Measurements from ENCODE around the gene KLHL25. TPM values are rescaled to one million over a fixed set of nuclear protein-coding genes. Genes with fewer than 3 reads are reported as not detected.

The KLHL25 gene
- total and polyA plus RNA-seq, 4 donors, result 16.6 to 35.6 (median 25.6) TPM

GRCh38 chr15:85762039-85762755, 32.5 kb downstream of the KLHL25 start:
- DNase-seq (ENCODE audit: low read depth in 4 of 6, low spot score in 6 of 6), result no peak
- H3K36me3 ChIP-seq (ENCODE audit: control insufficient read depth, insufficient read depth, low read length), result peaks cover 72% of the 10 kb centered on the region
- H3K4me3 ChIP-seq (ENCODE audit: low read depth, low read length), result no peak overlapping the region
- no peaks in the 10 kb centered on the region for H3K9me3 ChIP-seq (ENCODE audit: control insufficient read depth, insufficient read depth, low read length)
- peak overlapping the region; percentile 71 for H3K27ac ChIP-seq (ENCODE audit: low read depth, low read length)
- WGBS (ENCODE audit: insufficient coverage), result 64% methylated on average over 15 of the region's 15 CpGs
- no peaks in the 10 kb centered on the region for H3K27me3 ChIP-seq (ENCODE audit: control insufficient read depth, insufficient read depth, low read length)
- H3K4me1 ChIP-seq (ENCODE audit: control insufficient read depth, insufficient read depth, low read length), result peaks cover 97% of the 10 kb centered on the region

GRCh38 chr15:85761635-85762034, 33.1 kb downstream of the KLHL25 start:
- Histone ChIP-seq H3K36me3 (ENCODE audit: control insufficient read depth, insufficient read depth, low read length) (peaks cover 77% of the 10 kb centered on the region), H3K4me3 (ENCODE audit: low read depth, low read length) (no peak overlapping the region), H3K4me1 (ENCODE audit: control insufficient read depth, insufficient read depth, low read length) (peaks cover 97% of the 10 kb centered on the region), H3K27me3 (ENCODE audit: control insufficient read depth, insufficient read depth, low read length) (no peaks in the 10 kb centered on the region), H3K9me3 (ENCODE audit: control insufficient read depth, insufficient read depth, low read length) (no peaks in the 10 kb centered on the region), H3K27ac (ENCODE audit: low read depth, low read length) (peak overlapping the region; percentile 71)
- DNase-seq (ENCODE audit: low read depth in 4 of 6, low spot score in 6 of 6), result peak in 1 of 6 donors; percentile 37
- 38% methylated on average over 1 of the region's 9 CpGs for WGBS (ENCODE audit: insufficient coverage)

GRCh38 chr15:85760531-85761371, 34.0 kb downstream of the KLHL25 start:
- peaks cover 86% of the 10 kb centered on the region for H3K36me3 ChIP-seq (ENCODE audit: control insufficient read depth, insufficient read depth, low read length)
- H3K4me1 ChIP-seq (ENCODE audit: control insufficient read depth, insufficient read depth, low read length), result peaks cover 97% of the 10 kb centered on the region
- no peaks in the 10 kb centered on the region for H3K27me3 ChIP-seq (ENCODE audit: control insufficient read depth, insufficient read depth, low read length)
- DNase-seq (ENCODE audit: low read depth in 4 of 6, low spot score in 6 of 6), result no peak
- 53% methylated on average over 22 of the region's 28 CpGs for WGBS (ENCODE audit: insufficient coverage)
- H3K9me3 ChIP-seq (ENCODE audit: control insufficient read depth, insufficient read depth, low read length), result no peaks in the 10 kb centered on the region
- peak overlapping the region; percentile 15 for H3K27ac ChIP-seq (ENCODE audit: low read depth, low read length)
- no peak overlapping the region for H3K4me3 ChIP-seq (ENCODE audit: low read depth, low read length)

- Histone ChIP-seq H3K27ac (ENCODE audit: low read depth, low read length) (peak overlapping the region; percentile 15), H3K27me3 (ENCODE audit: control insufficient read depth, insufficient read depth, low read length) (no peaks in the 10 kb centered on the region), H3K4me1 (ENCODE audit: control insufficient read depth, insufficient read depth, low read length) (peaks cover 97% of the 10 kb centered on the region), H3K36me3 (ENCODE audit: control insufficient read depth, insufficient read depth, low read length) (peaks cover 93% of the 10 kb centered on the region), H3K9me3 (ENCODE audit: control insufficient read depth, insufficient read depth, low read length) (no peaks in the 10 kb centered on the region), H3K4me3 (ENCODE audit: low read depth, low read length) (no peak overlapping the region)
- DNase-seq (ENCODE audit: low read depth in 4 of 6, low spot score in 6 of 6), result no peak
- 88% methylated on average over 6 of the region's 6 CpGs for WGBS (ENCODE audit: insufficient coverage)
These were observed 34.7 kb downstream of the KLHL25 start for GRCh38 chr15:85760049-85760448.

- H3K4me3 ChIP-seq (ENCODE audit: low read depth, low read length), result no peak overlapping the region
- H3K27ac ChIP-seq (ENCODE audit: low read depth, low read length), result no peak overlapping the region
- peak in 2 of 6 donors; percentile 63 to 79 for DNase-seq (ENCODE audit: low read depth in 4 of 6, low spot score in 6 of 6)
- 42% methylated on average over 12 of the region's 13 CpGs for WGBS (ENCODE audit: insufficient coverage)
- H3K4me1 ChIP-seq (ENCODE audit: control insufficient read depth, insufficient read depth, low read length), result peaks cover 97% of the 10 kb centered on the region
- peaks cover 93% of the 10 kb centered on the region for H3K36me3 ChIP-seq (ENCODE audit: control insufficient read depth, insufficient read depth, low read length)
- no peaks in the 10 kb centered on the region for H3K9me3 ChIP-seq (ENCODE audit: control insufficient read depth, insufficient read depth, low read length)
- no peaks in the 10 kb centered on the region for H3K27me3 ChIP-seq (ENCODE audit: control insufficient read depth, insufficient read depth, low read length)
These were observed 35.3 kb downstream of the KLHL25 start for GRCh38 chr15:85759376-85759775.

GRCh38 chr15:85758655-85758978, 36.1 kb downstream of the KLHL25 start:
- Histone ChIP-seq H3K36me3 (ENCODE audit: control insufficient read depth, insufficient read depth, low read length) (peaks cover 91% of the 10 kb centered on the region), H3K9me3 (ENCODE audit: control insufficient read depth, insufficient read depth, low read length) (no peaks in the 10 kb centered on the region), H3K27ac (ENCODE audit: low read depth, low read length) (no peak overlapping the region), H3K4me1 (ENCODE audit: control insufficient read depth, insufficient read depth, low read length) (peaks cover 97% of the 10 kb centered on the region), H3K27me3 (ENCODE audit: control insufficient read depth, insufficient read depth, low read length) (no peaks in the 10 kb centered on the region), H3K4me3 (ENCODE audit: low read depth, low read length) (no peak overlapping the region)
- DNase-seq (ENCODE audit: low read depth in 4 of 6, low spot score in 6 of 6), result no peak
- 92% methylated on average over 21 of the region's 21 CpGs for WGBS (ENCODE audit: insufficient coverage)

- no peak overlapping the region for H3K4me3 ChIP-seq (ENCODE audit: low read depth, low read length)
- H3K36me3 ChIP-seq (ENCODE audit: control insufficient read depth, insufficient read depth, low read length), result peaks cover 90% of the 10 kb centered on the region
- 86% methylated on average over 11 of the region's 17 CpGs for WGBS (ENCODE audit: insufficient coverage)
- H3K27ac ChIP-seq (ENCODE audit: low read depth, low read length), result no peak overlapping the region
- no peaks in the 10 kb centered on the region for H3K9me3 ChIP-seq (ENCODE audit: control insufficient read depth, insufficient read depth, low read length)
- H3K27me3 ChIP-seq (ENCODE audit: control insufficient read depth, insufficient read depth, low read length), result no peaks in the 10 kb centered on the region
- DNase-seq (ENCODE audit: low read depth in 4 of 6, low spot score in 6 of 6), result no peak
- peaks cover 97% of the 10 kb centered on the region for H3K4me1 ChIP-seq (ENCODE audit: control insufficient read depth, insufficient read depth, low read length)
These were observed 36.6 kb downstream of the KLHL25 start for GRCh38 chr15:85757939-85758654.

- Histone ChIP-seq H3K4me3 (ENCODE audit: low read depth, low read length) (no peak overlapping the region), H3K27ac (ENCODE audit: low read depth, low read length) (no peak overlapping the region), H3K27me3 (ENCODE audit: control insufficient read depth, insufficient read depth, low read length) (no peaks in the 10 kb centered on the region), H3K36me3 (ENCODE audit: control insufficient read depth, insufficient read depth, low read length) (peaks cover 86% of the 10 kb centered on the region), H3K9me3 (ENCODE audit: control insufficient read depth, insufficient read depth, low read length) (no peaks in the 10 kb centered on the region), H3K4me1 (ENCODE audit: control insufficient read depth, insufficient read depth, low read length) (peaks cover 95% of the 10 kb centered on the region)
- 71% methylated on average over 10 of the region's 13 CpGs for WGBS (ENCODE audit: insufficient coverage)
- DNase-seq (ENCODE audit: low read depth in 4 of 6, low spot score in 6 of 6), result no peak
These were observed 37.4 kb downstream of the KLHL25 start for GRCh38 chr15:85757073-85757938.

Data from spinal cord (tissue), 10 donors.